H9 (cell line): ENCODE measurements around the gene TM4SF20. TPM values are rescaled to one million over a fixed set of nuclear protein-coding genes. Genes with fewer than 3 reads are reported as not detected.

ENCODE experiments used
- DNase-seq: peaks from one replicate; pipeline ENCODE4 v3.0.0-alpha.2; 2017
- H2AFZ ChIP-seq: one replicate; pipeline ENCODE4 v1.6.1; 2013; ENCODE audit warnings: mild to moderate bottlenecking, low read length, control low read depth, moderate library complexity
- H2AK5ac ChIP-seq: 2 replicates; pipeline ENCODE4 v1.6.1; 2013; ENCODE audit warnings: low read length, control low read depth, mixed read lengths; ENCODE audit not compliant: insufficient read length
- H2BK120ac ChIP-seq: one replicate; pipeline ENCODE4 v1.6.1; 2013; ENCODE audit warnings: low read depth, mild to moderate bottlenecking, low read length, control low read depth, inconsistent platforms; ENCODE audit not compliant: poor library complexity, severe bottlenecking
- H2BK12ac ChIP-seq: 2 replicates; pipeline ENCODE4 v1.6.1; 2013; ENCODE audit warnings: low read length, control low read depth, mixed read lengths, low read depth; ENCODE audit not compliant: insufficient read length
- H2BK15ac ChIP-seq: 2 replicates; pipeline ENCODE4 v1.6.1; 2013; ENCODE audit warnings: low read depth, low read length, control low read depth
- H2BK20ac ChIP-seq: one replicate; pipeline ENCODE4 v1.6.1; 2013; ENCODE audit warnings: low read depth, mild to moderate bottlenecking, low read length, control low read depth, inconsistent platforms; ENCODE audit not compliant: poor library complexity, severe bottlenecking
- H2BK5ac ChIP-seq: 2 replicates; pipeline ENCODE4 v1.6.1; 2013; ENCODE audit warnings: low read length, control low read depth, mixed read lengths; ENCODE audit not compliant: insufficient read length
- H3K14ac ChIP-seq: 2 replicates; pipeline ENCODE4 v1.6.1; 2013; ENCODE audit warnings: low read length, control low read depth; ENCODE audit not compliant: insufficient read depth
- H3K18ac ChIP-seq: 2 replicates; pipeline ENCODE4 v1.6.1; 2013; ENCODE audit warnings: low read depth, mild to moderate bottlenecking, mixed read lengths, low read length, control low read depth; ENCODE audit not compliant: insufficient read length
- H3K23ac ChIP-seq: 2 replicates; pipeline ENCODE4 v1.6.1; 2013; ENCODE audit warnings: low read length, control low read depth, mixed read lengths, low read depth; ENCODE audit not compliant: insufficient read length
- H3K23me2 ChIP-seq: 2 replicates; pipeline ENCODE4 v1.6.1; 2013; ENCODE audit warnings: low read depth, mild to moderate bottlenecking, mixed read lengths, low read length, control low read depth; ENCODE audit not compliant: insufficient read length, poor library complexity, severe bottlenecking
- H3K27ac ChIP-seq: 2 replicates; pipeline ENCODE4 v1.5.1; 2013; ENCODE audit warnings: low read length, control low read depth, mixed read lengths, low read depth; ENCODE audit not compliant: insufficient read length
- H3K27me3 ChIP-seq: 2 replicates; pipeline ENCODE4 v1.6.1; 2013; ENCODE audit warnings: low read length, control low read depth, inconsistent platforms; ENCODE audit not compliant: insufficient read depth
- H3K4ac ChIP-seq: 2 replicates; pipeline ENCODE4 v1.6.1; 2013; ENCODE audit warnings: low read depth, mild to moderate bottlenecking, control low read depth, inconsistent platforms, low read length, moderate library complexity
- H3K4me1 ChIP-seq: 2 replicates; pipeline ENCODE4 v1.6.1; 2013; ENCODE audit warnings: low read length, control low read depth, inconsistent platforms; ENCODE audit not compliant: insufficient read depth
- H3K4me2 ChIP-seq: 2 replicates; pipeline ENCODE4 v1.6.1; 2013; ENCODE audit warnings: low read length, control low read depth, mixed read lengths; ENCODE audit not compliant: insufficient read length, insufficient read depth
- H3K56ac ChIP-seq: 2 replicates; pipeline ENCODE4 v1.6.1; 2013; ENCODE audit warnings: low read depth, mild to moderate bottlenecking, mixed read lengths, low read length, control low read depth; ENCODE audit not compliant: insufficient read length
- H3K79me1 ChIP-seq: 2 replicates; pipeline ENCODE4 v1.6.1; 2013; ENCODE audit warnings: low read depth, mild to moderate bottlenecking, moderate library complexity, low read length, control low read depth, inconsistent platforms; ENCODE audit not compliant: insufficient read depth, poor library complexity, severe bottlenecking
- H3K79me2 ChIP-seq: 2 replicates; pipeline ENCODE4 v1.6.1; 2013; ENCODE audit warnings: low read length, control low read depth, inconsistent platforms; ENCODE audit not compliant: insufficient read depth
- H3K9ac ChIP-seq: 2 replicates; pipeline ENCODE4 v1.6.1; 2013; ENCODE audit warnings: low read length, control low read depth, mixed read lengths; ENCODE audit not compliant: insufficient read length; ENCODE audit errors: extremely low read depth
- H3K9me3 ChIP-seq: one replicate; pipeline ENCODE4 v1.6.1; 2013; ENCODE audit warnings: low read depth, low read length, inconsistent platforms; ENCODE audit not compliant: control insufficient read depth
- H3T11ph ChIP-seq: one replicate; pipeline ENCODE4 v1.6.1; 2013; ENCODE audit warnings: mild to moderate bottlenecking, low read length, control low read depth, inconsistent platforms
- H4K20me1 ChIP-seq: one replicate; pipeline ENCODE4 v1.6.1; 2013; ENCODE audit not compliant: control insufficient read depth, insufficient read length, insufficient read depth
- H4K5ac ChIP-seq: 2 replicates; pipeline ENCODE4 v1.6.1; 2013; ENCODE audit warnings: low read depth, mild to moderate bottlenecking, mixed read lengths, low read length, control low read depth; ENCODE audit not compliant: insufficient read length
- H4K8ac ChIP-seq: replicated peaks from 2 replicates; pipeline ENCODE4 v1.6.1; 2013; ENCODE audit warnings: low read length, control low read depth, mixed read lengths, low read depth; ENCODE audit not compliant: insufficient read length
- H4K91ac ChIP-seq: 2 replicates; pipeline ENCODE4 v1.6.1; 2013; ENCODE audit warnings: low read depth, mild to moderate bottlenecking, moderate library complexity, mixed read lengths, low read length, control low read depth; ENCODE audit not compliant: insufficient read length
- H3K27ac Mint-ChIP-seq, 3 experiments: 2 replicates in 2 of 3; 3 replicates in 1 of 3; pipeline ENCODE4 v1.8.0; 2020 to 2021; ENCODE audit warnings: mixed read lengths in 3 of 3, mild to moderate bottlenecking in 1 of 3, moderate library complexity in 1 of 3
- H3K27me3 Mint-ChIP-seq: 2 replicates; pipeline ENCODE4 v1.8.0; 2021; ENCODE audit warnings: low read depth, mild to moderate bottlenecking, moderate library complexity, mixed read lengths
- H3K36me3 Mint-ChIP-seq, 3 experiments: 2 replicates in 2 of 3; 3 replicates in 1 of 3; pipeline ENCODE4 v1.8.0; 2020 to 2021; ENCODE audit warnings: low read depth in 3 of 3, mixed read lengths in 3 of 3; ENCODE audit not compliant: insufficient read depth in 1 of 3
- H3K4me1 Mint-ChIP-seq, 2 experiments: 2 replicates each; pipeline ENCODE4 v1.8.0; 2020; ENCODE audit warnings: mixed read lengths in 2 of 2
- H3K4me3 Mint-ChIP-seq, 2 experiments: 2 replicates in 1 of 2; 3 replicates in 1 of 2; pipeline ENCODE4 v1.8.0; 2020 to 2021; ENCODE audit warnings: mild to moderate bottlenecking in 2 of 2, mixed read lengths in 2 of 2, moderate library complexity in 1 of 2
- H3K9me3 Mint-ChIP-seq, 2 experiments: 2 replicates in 1 of 2; 3 replicates in 1 of 2; pipeline ENCODE4 v1.8.0; 2020; ENCODE audit warnings: mild to moderate bottlenecking in 2 of 2, mixed read lengths in 2 of 2, moderate library complexity in 1 of 2
- WGBS: extraction: QIAGEN DNeasy Blood & Tissue Kit; methylation state at CpG from one replicate; pipeline ENCODE4 v1.1.7; 2013; ENCODE audit warnings: missing lambda C conversion rate, low lambda C conversion rate, mixed read lengths; ENCODE audit not compliant: insufficient read length; ENCODE audit errors: extremely low coverage; 5-methylcytosine and 5-hydroxymethylcytosine counted together
- total RNA-seq: library from RNA; stranded (reverse); gene quantifications from 2 replicates; pipeline ENCODE4 v1.2.1, GENCODE V29; 2021
- TF ChIP-seq, protein P1 (sequence below): fragments of 200-600 bp; sonication (generic); conservative IDR thresholded peaks from 3 replicates; pipeline ENCODE4 v1.8.0; 2021; ENCODE audit warnings: antibody characterized with exemption, mild to moderate bottlenecking

Gene TM4SF20
- total RNA-seq, 1 experiment from 2014 or later = not detected

- Histone ChIP-seq H3K18ac (no peak overlapping the region), H2BK12ac (no peak overlapping the region), H3K79me2 (no peaks in the 10 kb centered on the region), H2AFZ (no peak overlapping the region), H4K91ac (no peak overlapping the region), H3K9ac (no peak overlapping the region), H3K14ac (no peak overlapping the region), H3K23ac (no peak overlapping the region), H2AK5ac (no peak overlapping the region), H4K8ac (no peak overlapping the region), H2BK15ac (no peak overlapping the region), H3K23me2 (no peaks in the 10 kb centered on the region), H2BK5ac (no peak overlapping the region), H2BK120ac (no peak overlapping the region), H3K9me3 (no peaks in the 10 kb centered on the region), H3K79me1 (no peaks in the 10 kb centered on the region), H4K5ac (no peak overlapping the region), H2BK20ac (no peak overlapping the region), H3T11ph (no peak overlapping the region), H3K56ac (no peak overlapping the region), H3K4me2 (no peak overlapping the region), H3K4me1 (no peaks in the 10 kb centered on the region), H3K4ac (no peak overlapping the region), H4K20me1 (no peaks in the 10 kb centered on the region), H3K27ac (no peak overlapping the region), H3K27me3 (no peaks in the 10 kb centered on the region)
- no peak for DNase-seq
- Mint-ChIP-seq H3K4me1 (peaks cover 13 to 16% of the 10 kb centered on the region in 2 experiments), H3K36me3 (peaks cover 0 to 5% (median 1%) of the 10 kb centered on the region in 3 experiments; a peak in 4 of 7 replicates), H3K27me3 (no peaks in the 10 kb centered on the region; the same call in 1 of the 2 replicates), H3K27ac (no peak overlapping the region), H3K4me3 (no peak overlapping the region), H3K9me3 (peaks cover 0 to 1% of the 10 kb centered on the region in 2 experiments; a peak in 2 of 5 replicates)
- TF ChIP-seq, protein P1, sequence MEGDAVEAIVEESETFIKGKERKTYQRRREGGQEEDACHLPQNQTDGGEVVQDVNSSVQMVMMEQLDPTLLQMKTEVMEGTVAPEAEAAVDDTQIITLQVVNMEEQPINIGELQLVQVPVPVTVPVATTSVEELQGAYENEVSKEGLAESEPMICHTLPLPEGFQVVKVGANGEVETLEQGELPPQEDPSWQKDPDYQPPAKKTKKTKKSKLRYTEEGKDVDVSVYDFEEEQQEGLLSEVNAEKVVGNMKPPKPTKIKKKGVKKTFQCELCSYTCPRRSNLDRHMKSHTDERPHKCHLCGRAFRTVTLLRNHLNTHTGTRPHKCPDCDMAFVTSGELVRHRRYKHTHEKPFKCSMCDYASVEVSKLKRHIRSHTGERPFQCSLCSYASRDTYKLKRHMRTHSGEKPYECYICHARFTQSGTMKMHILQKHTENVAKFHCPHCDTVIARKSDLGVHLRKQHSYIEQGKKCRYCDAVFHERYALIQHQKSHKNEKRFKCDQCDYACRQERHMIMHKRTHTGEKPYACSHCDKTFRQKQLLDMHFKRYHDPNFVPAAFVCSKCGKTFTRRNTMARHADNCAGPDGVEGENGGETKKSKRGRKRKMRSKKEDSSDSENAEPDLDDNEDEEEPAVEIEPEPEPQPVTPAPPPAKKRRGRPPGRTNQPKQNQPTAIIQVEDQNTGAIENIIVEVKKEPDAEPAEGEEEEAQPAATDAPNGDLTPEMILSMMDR = no peak
- no CpG with 5 or more reads among the region's 2 CpGs for WGBS
These were observed 66.5 kb downstream of the TM4SF20 start for GRCh38 chr2:227312579-227312978.

Other genes with a start within 250 kb of the TM4SF20 start
- gene COL4A4, start 215.1 kb downstream of the TM4SF20 start, total RNA-seq = 0.92 and 1.2 TPM in 2 replicates
- gene COL4A3, start 214.7 kb downstream of the TM4SF20 start, total RNA-seq = 0.15 and 0.64 TPM in 2 replicates
- gene MFF, start 54.1 kb downstream of the TM4SF20 start, total RNA-seq = 83.3 and 88.1 TPM in 2 replicates
- gene SCYGR1, start 8.6 kb upstream of the TM4SF20 start, total RNA-seq = not detected in 2 replicates
- 106 and 109 TPM in 2 replicates for gene AGFG1, start 92.8 kb upstream of the TM4SF20 start, total RNA-seq
- not detected in 2 replicates for gene SCYGR2, start 219.6 kb upstream of the TM4SF20 start, total RNA-seq
- gene SCYGR3, start 235.5 kb upstream of the TM4SF20 start, total RNA-seq = not detected in 2 replicates
- gene SCYGR4, start 238.2 kb upstream of the TM4SF20 start, total RNA-seq = not detected in 2 replicates